CD14-positive monocyte (primary cell): ENCODE measurements around the gene HPRT1. TPM values are rescaled to one million over a fixed set of nuclear protein-coding genes. Genes with fewer than 3 reads are reported as not detected.

ENCODE experiments used
- DNase-seq, 3 donors: peaks; one replicate each; pipeline ENCODE4 v3.0.0-alpha.2; 2011 to 2022
- H2AFZ ChIP-seq: 2 replicates; pipeline ENCODE4 v1.6.0; 2012; ENCODE audit warnings: mild to moderate bottlenecking, low read depth, low read length, inconsistent platforms; ENCODE audit not compliant: insufficient read depth, poor library complexity, severe bottlenecking
- H3K27ac ChIP-seq, 2 donors: 1 replicate in 1 of 2; 2 replicates in 1 of 2; pipeline ENCODE4 v1.5.1; 2012 to 2013; ENCODE audit warnings: low read length in 2 of 2, control low read depth in 1 of 2, inconsistent platforms in 1 of 2, low read depth in 1 of 2, mild to moderate bottlenecking in 1 of 2
- H3K27me3 ChIP-seq, 2 donors: one replicate each; pipeline versions ENCODE4 v1.6.0 to v1.6.1; 2011 to 2013; ENCODE audit warnings: low read length in 2 of 2; ENCODE audit not compliant: control insufficient read depth in 2 of 2, insufficient read depth in 2 of 2
- H3K36me3 ChIP-seq, 2 donors: replicated peaks in 1 of 2; 1 replicate in 1 of 2; 2 replicates in 1 of 2; pipeline versions ENCODE4 v1.5.1 to v1.6.1; 2012 to 2013; ENCODE audit warnings: low read length in 2 of 2, control low read depth in 1 of 2, inconsistent platforms in 1 of 2, mild to moderate bottlenecking in 1 of 2; ENCODE audit not compliant: insufficient read depth in 2 of 2, control insufficient read depth in 1 of 2
- H3K4me1 ChIP-seq, 2 donors: 1 replicate in 1 of 2; 2 replicates in 1 of 2; pipeline versions ENCODE4 v1.5.1 to v1.6.1; 2012 to 2013; ENCODE audit warnings: low read length in 2 of 2, control low read depth in 1 of 2, inconsistent platforms in 1 of 2, mild to moderate bottlenecking in 1 of 2, moderate library complexity in 1 of 2; ENCODE audit not compliant: insufficient read depth in 2 of 2, control insufficient read depth in 1 of 2
- H3K4me2 ChIP-seq: replicated peaks from 2 replicates; pipeline ENCODE3; 2012; ENCODE audit warnings: low read length, moderate library complexity, mild to moderate bottlenecking; ENCODE audit not compliant: poor library complexity, severe bottlenecking; ENCODE audit errors: extremely low read depth
- H3K4me3 ChIP-seq, 3 experiments: fragments of 200-600 bp in 1 of 3; sonication (generic) in 1 of 3; replicated peaks in 1 of 3; 1 replicate in 2 of 3; 2 replicates in 1 of 3; pipeline ENCODE4 v1.5.1; 2011 to 2013; ENCODE audit warnings: low read length in 3 of 3, mild to moderate bottlenecking in 3 of 3, control low read depth in 2 of 3, low read depth in 2 of 3, inconsistent platforms in 1 of 3, moderate library complexity in 1 of 3
- H3K79me2 ChIP-seq: 2 replicates; pipeline ENCODE4 v1.6.0; 2012; ENCODE audit warnings: mild to moderate bottlenecking, control low read depth, inconsistent platforms, low read length, moderate library complexity; ENCODE audit not compliant: insufficient read depth
- H3K9ac ChIP-seq: 2 replicates; pipeline ENCODE4 v1.6.0; 2017; ENCODE audit warnings: low read length, mild to moderate bottlenecking; ENCODE audit not compliant: insufficient read depth, poor library complexity, severe bottlenecking
- H3K9me3 ChIP-seq, 2 donors: replicated peaks in 1 of 2; 1 replicate in 1 of 2; 2 replicates in 1 of 2; pipeline versions ENCODE4 v1.5.1 to v1.6.1; 2012 to 2013; ENCODE audit warnings: low read length in 2 of 2, control low read depth in 1 of 2; ENCODE audit not compliant: control insufficient read depth in 1 of 2, insufficient read depth in 1 of 2
- H4K20me1 ChIP-seq: 2 replicates; pipeline ENCODE4 v1.6.0; 2012; ENCODE audit warnings: mild to moderate bottlenecking, low read length, control low read depth, moderate library complexity; ENCODE audit not compliant: insufficient read depth
- H3K27ac Mint-ChIP-seq, 7 donors: one replicate each; pipeline ENCODE4 v1.8.0; 2020; ENCODE audit warnings: mild to moderate bottlenecking in 7 of 7, mixed read lengths in 7 of 7, moderate library complexity in 6 of 7, inconsistent platforms in 2 of 7
- H3K27me3 Mint-ChIP-seq, 3 donors: one replicate each; pipeline ENCODE4 v1.8.0; 2021 to 2022; ENCODE audit warnings: low read depth in 3 of 3, mild to moderate bottlenecking in 3 of 3, mixed read lengths in 3 of 3, moderate library complexity in 3 of 3, inconsistent platforms in 1 of 3
- H3K36me3 Mint-ChIP-seq, 2 donors: one replicate each; pipeline ENCODE4 v1.8.0; 2020; ENCODE audit warnings: mixed read lengths in 2 of 2, inconsistent platforms in 1 of 2, mild to moderate bottlenecking in 1 of 2
- H3K4me1 Mint-ChIP-seq: one replicate; pipeline ENCODE4 v1.8.0; 2020; ENCODE audit warnings: mild to moderate bottlenecking, mixed read lengths
- H3K4me3 Mint-ChIP-seq, 2 donors: one replicate each; pipeline ENCODE4 v1.8.0; 2020; ENCODE audit warnings: mild to moderate bottlenecking in 2 of 2, mixed read lengths in 2 of 2, moderate library complexity in 1 of 2
- H3K9me3 Mint-ChIP-seq, 7 donors: one replicate each; pipeline ENCODE4 v1.8.0; 2020 to 2022; ENCODE audit warnings: mixed read lengths in 7 of 7, mild to moderate bottlenecking in 6 of 7, moderate library complexity in 6 of 7, inconsistent platforms in 2 of 7
- WGBS: methylation state at CpG from one replicate; pipeline ENCODE4 v1.1.5; 2013; ENCODE audit warnings: missing lambda C conversion rate; ENCODE audit not compliant: insufficient coverage; 5-methylcytosine and 5-hydroxymethylcytosine counted together
- intact Hi-C, 2 donors: fragments of 100-400 bp; cut with micrococcal nuclease; formaldehyde crosslinking; loops; one replicate each; pipeline versions ENCODE4 v1.15.0 to v1.15.1; 2023
- polyA plus RNA-seq, 3 donors: library from polyadenylated mRNA; depleted of rRNA in 1 of 3; unstranded in 2 of 3; stranded (reverse) in 1 of 3; fragments of 300-500 nt in 2 of 3; fragments of >200 nt in 1 of 3; fragmentation: Illumina TruSeq in 2 of 3; gene quantifications; 1 replicate in 2 of 3; 2 replicates in 1 of 3; pipeline ENCODE4 v1.2.3, GENCODE V29; 2012 to 2021
- TF ChIP-seq, protein P1 (sequence below): fragments of 200-600 bp; IDR thresholded peaks from one replicate; pipeline ENCODE4 v1.8.0; 2022; ENCODE audit warnings: antibody characterized with exemption, mild to moderate bottlenecking

HPRT1 gene
- polyA plus RNA-seq, 3 donors: 13.0 to 56.4 (median 54.5) TPM

DNA sequence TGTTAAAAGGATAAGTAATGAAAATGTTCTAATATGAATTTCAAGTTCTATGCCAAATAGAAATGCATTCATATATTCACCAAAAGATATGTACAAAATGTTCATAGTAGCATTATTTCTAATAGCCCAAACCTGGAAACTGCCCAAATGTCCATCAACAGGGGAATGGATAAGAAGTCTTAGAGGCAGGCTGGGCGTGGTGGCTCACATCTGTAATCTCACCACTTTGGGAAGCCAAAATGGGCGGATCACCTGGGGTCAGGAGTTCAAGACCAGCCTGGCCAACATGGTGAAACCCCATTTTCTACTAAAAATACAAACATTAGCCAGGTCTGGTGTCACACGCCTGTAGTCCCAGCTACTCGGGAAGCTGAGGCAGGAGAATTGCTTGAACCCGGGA is 2.3 kb upstream of the HPRT1 start:
- no peak for DNase-seq
- WGBS: 80% methylated on average over 2 of the region's 5 CpGs
- no peaks in the 10 kb centered on the region for H3K27me3 ChIP-seq
- H3K79me2 ChIP-seq: peaks cover 16% of the 10 kb centered on the region
- TF ChIP-seq, protein P1, sequence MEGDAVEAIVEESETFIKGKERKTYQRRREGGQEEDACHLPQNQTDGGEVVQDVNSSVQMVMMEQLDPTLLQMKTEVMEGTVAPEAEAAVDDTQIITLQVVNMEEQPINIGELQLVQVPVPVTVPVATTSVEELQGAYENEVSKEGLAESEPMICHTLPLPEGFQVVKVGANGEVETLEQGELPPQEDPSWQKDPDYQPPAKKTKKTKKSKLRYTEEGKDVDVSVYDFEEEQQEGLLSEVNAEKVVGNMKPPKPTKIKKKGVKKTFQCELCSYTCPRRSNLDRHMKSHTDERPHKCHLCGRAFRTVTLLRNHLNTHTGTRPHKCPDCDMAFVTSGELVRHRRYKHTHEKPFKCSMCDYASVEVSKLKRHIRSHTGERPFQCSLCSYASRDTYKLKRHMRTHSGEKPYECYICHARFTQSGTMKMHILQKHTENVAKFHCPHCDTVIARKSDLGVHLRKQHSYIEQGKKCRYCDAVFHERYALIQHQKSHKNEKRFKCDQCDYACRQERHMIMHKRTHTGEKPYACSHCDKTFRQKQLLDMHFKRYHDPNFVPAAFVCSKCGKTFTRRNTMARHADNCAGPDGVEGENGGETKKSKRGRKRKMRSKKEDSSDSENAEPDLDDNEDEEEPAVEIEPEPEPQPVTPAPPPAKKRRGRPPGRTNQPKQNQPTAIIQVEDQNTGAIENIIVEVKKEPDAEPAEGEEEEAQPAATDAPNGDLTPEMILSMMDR: no peak
- Mint-ChIP-seq H3K9me3 (peaks cover 0 to 8% (median 0%) of the 10 kb centered on the region in 7 donors), H3K27ac (no peak overlapping the region), H3K4me3 (no peak overlapping the region), H3K4me1 (peaks cover 6% of the 10 kb centered on the region), H3K27me3 (no peaks in the 10 kb centered on the region), H3K36me3 (no peaks in the 10 kb centered on the region)
- no peak overlapping the region for H3K9ac ChIP-seq
- no peak overlapping the region for H3K4me2 ChIP-seq
- no peaks in the 10 kb centered on the region for H3K9me3 ChIP-seq
- H3K4me1 ChIP-seq: peaks cover 8 to 14% of the 10 kb centered on the region in 2 donors
- intact Hi-C loops: no loop called here
- no peak overlapping the region for H3K27ac ChIP-seq
- no peak overlapping the region for H3K4me3 ChIP-seq
- H3K36me3 ChIP-seq: no peaks in the 10 kb centered on the region
- H2AFZ ChIP-seq: no peak overlapping the region
- no peaks in the 10 kb centered on the region for H4K20me1 ChIP-seq

DNA sequence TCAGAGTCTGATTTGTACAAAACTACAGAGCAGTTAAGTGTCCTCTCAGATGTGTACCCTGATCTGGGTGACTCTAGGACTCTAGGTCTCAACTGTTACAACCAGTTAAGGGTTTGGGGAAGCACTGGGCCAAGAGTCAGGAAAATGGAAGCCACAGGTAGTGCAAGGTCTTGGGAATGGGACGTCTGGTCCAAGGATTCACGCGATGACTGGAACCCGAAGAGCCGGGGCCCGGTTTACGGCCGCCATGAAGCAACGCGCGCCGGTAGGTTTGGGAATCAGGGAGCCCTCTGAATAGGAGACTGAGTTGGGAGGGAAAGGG is 321 bp upstream of the HPRT1 start:
- Histone ChIP-seq H3K27ac (no peak overlapping the region), H3K27me3 (no peaks in the 10 kb centered on the region), H3K4me1 (peaks cover 8 to 14% of the 10 kb centered on the region in 2 donors), H3K4me3 (peak overlapping the region; percentile 45 to 76 (median 51)), H3K9me3 (no peaks in the 10 kb centered on the region), H3K4me2 (peak overlapping the region; percentile 78), H4K20me1 (no peaks in the 10 kb centered on the region), H3K36me3 (no peaks in the 10 kb centered on the region), H3K79me2 (peaks cover 26% of the 10 kb centered on the region), H3K9ac (peak overlapping the region; percentile 27), H2AFZ (peak overlapping the region; percentile 93)
- Mint-ChIP-seq H3K36me3 (no peaks in the 10 kb centered on the region), H3K4me3 (peak overlapping the region; percentile 85 to 86), H3K27ac (peak overlapping the region in 1 of 7 donors; percentile 69), H3K4me1 (peaks cover 6% of the 10 kb centered on the region), H3K27me3 (no peaks in the 10 kb centered on the region), H3K9me3 (peaks cover 0 to 6% (median 0%) of the 10 kb centered on the region in 7 donors)
- no peak for DNase-seq
- intact Hi-C loops: no loop called here
- 1% methylated on average over 12 of the region's 12 CpGs for WGBS
- TF ChIP-seq, protein P1: no peak
